SK-N-SH (cell line): ENCODE measurements around the gene MAP3K7CL. TPM values are rescaled to one million over a fixed set of nuclear protein-coding genes. Genes with fewer than 3 reads are reported as not detected.

ENCODE experiments used
- CTCF ChIA-PET: fragments of 300-600, 350-600 bp; formaldehyde crosslinking; extraction: SDS; loops from one replicate; lab custom pipeline; 2021; lab: Yijun Ruan, JAX
- POLR2A ChIA-PET: fragments of 350-600 bp; sonication (Branson Sonifier 250); formaldehyde crosslinking; extraction: SDS; loops from one replicate; lab custom pipeline; 2020; ENCODE audit warnings: antibody characterized with exemption, inconsistent platforms; lab: Yijun Ruan, JAX
- DNase-seq: peaks from one replicate; pipeline ENCODE4 v3.0.0; 2012
- H2AFZ ChIP-seq: fragments of 200-600 bp; sonication (generic); 2 replicates; pipeline ENCODE4 v1.8.1; 2016; ENCODE audit warnings: antibody characterized with exemption, mild to moderate bottlenecking, low read depth
- H3F3A ChIP-seq: fragments of 200-600 bp; sonication (generic); replicated peaks from 2 replicates; pipeline ENCODE3; 2016; ENCODE audit warnings: antibody characterized with exemption, mild to moderate bottlenecking; ENCODE audit not compliant: insufficient read depth
- H3K27ac ChIP-seq, 2 experiments: fragments of 200-500 bp in 1 of 2; fragments of 200-600 bp in 1 of 2; sonication (Bioruptor generic) in 1 of 2; sonication (generic), shearing (Covaris generic) in 1 of 2; 2 replicates each; pipeline versions ENCODE4 v1.5.1 to v1.6.1; 2014 to 2016; ENCODE audit warnings: low read depth in 2 of 2, inconsistent platforms in 1 of 2, low read length in 1 of 2, mild to moderate bottlenecking in 1 of 2, mixed read lengths in 1 of 2
- H3K27me3 ChIP-seq: fragments of 200-600 bp; sonication (generic), shearing (Covaris generic); 2 replicates; pipeline ENCODE4 v1.6.1; 2016; ENCODE audit warnings: mixed run types; ENCODE audit not compliant: insufficient read depth
- H3K36me3 ChIP-seq, 2 experiments: fragments of 200-500 bp in 1 of 2; fragments of 200-600 bp in 1 of 2; sonication (Bioruptor generic) in 1 of 2; sonication (generic) in 1 of 2; replicated peaks in 1 of 2; 2 replicates each; pipeline versions ENCODE3 to v1.5.1; 2014 to 2016; ENCODE audit warnings: low read length in 1 of 2, mild to moderate bottlenecking in 1 of 2; ENCODE audit not compliant: insufficient read depth in 2 of 2, control insufficient read depth in 1 of 2
- H3K4me1 ChIP-seq, 2 experiments: fragments of 200-500 bp in 1 of 2; fragments of 200-600 bp in 1 of 2; sonication (Bioruptor generic) in 1 of 2; sonication (generic), shearing (Covaris generic) in 1 of 2; 2 replicates each; pipeline versions ENCODE4 v1.5.1 to v1.6.1; 2014 to 2016; ENCODE audit warnings: low read depth in 1 of 2, low read length in 1 of 2, mixed run types in 1 of 2; ENCODE audit not compliant: insufficient read depth in 2 of 2, control insufficient read depth in 1 of 2
- H3K4me2 ChIP-seq: fragments of 200-600 bp; sonication (generic), shearing (Covaris generic); 2 replicates; pipeline ENCODE4 v1.6.1; 2017; ENCODE audit warnings: mixed run types
- H3K4me3 ChIP-seq, 2 experiments: fragments of 200-500 bp in 1 of 2; fragments of 200-600 bp in 1 of 2; sonication (Bioruptor generic) in 1 of 2; sonication (generic), shearing (Covaris generic) in 1 of 2; 2 replicates each; pipeline versions ENCODE4 v1.5.1 to v1.8.1; 2014 to 2016; ENCODE audit warnings: low read depth in 2 of 2, inconsistent platforms in 1 of 2, low read length in 1 of 2, mild to moderate bottlenecking in 1 of 2, mixed read lengths in 1 of 2, moderate library complexity in 1 of 2
- H3K79me2 ChIP-seq: fragments of 200-600 bp; sonication (generic); 2 replicates; pipeline ENCODE4 v1.8.1; 2017; ENCODE audit warnings: mild to moderate bottlenecking; ENCODE audit not compliant: insufficient read depth
- H3K9ac ChIP-seq: fragments of 200-600 bp; sonication (generic); 2 replicates; pipeline ENCODE4 v1.6.1; 2017; ENCODE audit warnings: mixed run types
- H3K9me2 ChIP-seq: fragments of 200-600 bp; sonication (generic); 2 replicates; pipeline ENCODE4 v1.6.1; 2017; ENCODE audit warnings: mixed run types
- H3K9me3 ChIP-seq: fragments of 200-600 bp; sonication (generic); 2 replicates; pipeline ENCODE4 v1.6.1; 2017; ENCODE audit warnings: mixed run types, mild to moderate bottlenecking, moderate library complexity
- H4K20me1 ChIP-seq: fragments of 200-600 bp; sonication (generic); 2 replicates; pipeline ENCODE4 v1.6.1; 2017; ENCODE audit warnings: mild to moderate bottlenecking, mixed run types; ENCODE audit not compliant: insufficient read depth
- CHD2 ChIP-seq: fragments of 150-350 bp; IDR thresholded peaks from 2 replicates; pipeline ENCODE4 v1.6.1; 2018; ENCODE audit warnings: low read length; ENCODE audit not compliant: partially characterized antibody
- EZH2phosphoT487 ChIP-seq: fragments of 200-600 bp; sonication (generic); IDR thresholded peaks from 2 replicates; pipeline ENCODE4 v1.6.1; 2017; ENCODE audit warnings: low read depth, mixed run types, mild to moderate bottlenecking, antibody characterized with exemption, moderate library complexity, borderline replicate concordance
- FOSL2 ChIP-seq: IDR thresholded peaks from 2 replicates; pipeline ENCODE4 v1.4.0; 2012; ENCODE audit warnings: low read depth, mild to moderate bottlenecking, moderate library complexity, borderline replicate concordance
- GABPA ChIP-seq: IDR thresholded peaks from 2 replicates; pipeline ENCODE4 v1.4.0; 2012; ENCODE audit warnings: low read depth, mild to moderate bottlenecking
- GATA2 ChIP-seq: sonication (generic); formaldehyde crosslinking; IDR thresholded peaks from 2 replicates; pipeline ENCODE4 v1.5.0; 2020; ENCODE audit warnings: mild to moderate bottlenecking, missing genetic modification reagents
- JUND ChIP-seq: IDR thresholded peaks from 2 replicates; pipeline ENCODE4 v1.4.0; 2012
- MEF2A ChIP-seq: IDR thresholded peaks from 2 replicates; pipeline ENCODE4 v1.4.0; 2012; ENCODE audit warnings: low read depth, borderline replicate concordance
- MXI1 ChIP-seq: IDR thresholded peaks from 2 replicates; pipeline ENCODE4 v1.6.1; 2012; ENCODE audit warnings: mild to moderate bottlenecking, low read depth, low read length, improper control_type of control experiment
- NFIC ChIP-seq: IDR thresholded peaks from 2 replicates; pipeline ENCODE4 v1.4.0; 2012; ENCODE audit warnings: borderline replicate concordance
- POLR2AphosphoS5 ChIP-seq: IDR thresholded peaks from 2 replicates; pipeline ENCODE4 v1.6.1; 2012; ENCODE audit warnings: low read depth, low read length
- RAD21 ChIP-seq: IDR thresholded peaks from 2 replicates; pipeline ENCODE4 v1.6.1; 2012; ENCODE audit warnings: mild to moderate bottlenecking, low read length
- RCOR1 ChIP-seq: fragments of 150-350 bp; IDR thresholded peaks from 2 replicates; pipeline ENCODE4 v1.6.1; 2017; ENCODE audit warnings: antibody characterized with exemption, low read length
- RFX5 ChIP-seq: IDR thresholded peaks from 2 replicates; pipeline ENCODE4 v1.6.1; 2012; ENCODE audit warnings: mild to moderate bottlenecking, improper control_type of control experiment, low read length
- RXRA ChIP-seq: IDR thresholded peaks from 2 replicates; pipeline ENCODE4 v1.4.0; 2012; ENCODE audit warnings: low read depth, mild to moderate bottlenecking, borderline replicate concordance
- SIN3A ChIP-seq: IDR thresholded peaks from 2 replicates; pipeline ENCODE4 v1.6.1; 2012; ENCODE audit warnings: low read depth, mild to moderate bottlenecking, low read length, moderate library complexity, borderline replicate concordance
- TEAD4 ChIP-seq: IDR thresholded peaks from 2 replicates; pipeline ENCODE4 v1.4.0; 2012; ENCODE audit warnings: mild to moderate bottlenecking, borderline replicate concordance; ENCODE audit not compliant: insufficient read depth
- WGBS: methylation state at CpG from one replicate; pipeline ENCODE4 v1.1.6; 2017; ENCODE audit warnings: low lambda C conversion rate; 5-methylcytosine and 5-hydroxymethylcytosine counted together
- polyA plus RNA-seq, 3 experiments: library from polyadenylated mRNA; depleted of rRNA; stranded (reverse); fragments of >200 nt; gene quantifications; 2 replicates each; pipeline ENCODE4 v1.2.3, GENCODE V29; 2012
- TF ChIP-seq, protein P1 (sequence below): IDR thresholded peaks from 2 replicates; pipeline ENCODE4 v1.4.0; 2012; ENCODE audit warnings: low read depth, borderline replicate concordance
- TF ChIP-seq, protein P2 (sequence below): IDR thresholded peaks from 2 replicates; pipeline ENCODE4 v1.4.0; 2012; ENCODE audit warnings: low read depth, borderline replicate concordance
- TF ChIP-seq, protein P3 (sequence below): fragments of 150-350 bp; IDR thresholded peaks from 2 replicates; pipeline ENCODE4 v1.6.1; 2016; ENCODE audit warnings: mild to moderate bottlenecking, low read depth, low read length
- TF ChIP-seq, protein P4 (sequence below): fragments of 150-350 bp; IDR thresholded peaks from 2 replicates; pipeline ENCODE4 v1.6.1; 2017; ENCODE audit warnings: antibody characterized with exemption, low read length, low read depth, borderline replicate concordance

MAP3K7CL gene
- polyA plus RNA-seq, 1 of the 3 experiments (the other 2 are of a cell fraction) = 2.3 TPM

DNA sequence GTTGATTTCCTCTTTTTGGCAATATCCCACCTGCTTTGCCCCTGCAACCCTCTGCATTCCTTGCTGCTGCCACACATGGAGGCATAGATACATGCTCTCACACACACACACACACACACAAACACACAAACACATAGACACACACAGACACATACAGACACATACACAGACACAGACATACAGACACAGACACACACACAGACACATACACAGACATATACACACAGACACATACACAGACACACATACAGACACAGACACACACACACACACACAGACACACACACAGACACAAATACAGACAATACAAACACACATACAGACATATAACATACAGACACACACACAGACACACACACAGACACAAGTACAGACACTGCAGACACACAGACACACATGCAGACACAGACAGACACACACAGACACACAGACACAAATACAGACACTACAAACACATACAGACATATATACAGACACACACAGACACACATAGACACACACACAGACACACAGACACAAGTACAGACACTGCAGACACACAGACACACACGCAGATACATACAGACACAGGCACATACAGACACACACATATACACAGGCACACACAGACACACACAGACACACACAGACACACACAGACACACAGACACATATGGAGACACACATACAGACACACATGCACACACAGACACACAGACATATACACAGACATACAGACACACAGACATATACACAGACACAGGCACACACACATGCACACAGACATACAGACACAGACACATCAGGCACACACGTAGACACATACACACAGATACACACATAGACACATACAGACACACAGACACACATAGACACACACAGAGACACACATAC lies 83.3 kb downstream of the MAP3K7CL start:
- TF ChIP-seq, protein P1, sequence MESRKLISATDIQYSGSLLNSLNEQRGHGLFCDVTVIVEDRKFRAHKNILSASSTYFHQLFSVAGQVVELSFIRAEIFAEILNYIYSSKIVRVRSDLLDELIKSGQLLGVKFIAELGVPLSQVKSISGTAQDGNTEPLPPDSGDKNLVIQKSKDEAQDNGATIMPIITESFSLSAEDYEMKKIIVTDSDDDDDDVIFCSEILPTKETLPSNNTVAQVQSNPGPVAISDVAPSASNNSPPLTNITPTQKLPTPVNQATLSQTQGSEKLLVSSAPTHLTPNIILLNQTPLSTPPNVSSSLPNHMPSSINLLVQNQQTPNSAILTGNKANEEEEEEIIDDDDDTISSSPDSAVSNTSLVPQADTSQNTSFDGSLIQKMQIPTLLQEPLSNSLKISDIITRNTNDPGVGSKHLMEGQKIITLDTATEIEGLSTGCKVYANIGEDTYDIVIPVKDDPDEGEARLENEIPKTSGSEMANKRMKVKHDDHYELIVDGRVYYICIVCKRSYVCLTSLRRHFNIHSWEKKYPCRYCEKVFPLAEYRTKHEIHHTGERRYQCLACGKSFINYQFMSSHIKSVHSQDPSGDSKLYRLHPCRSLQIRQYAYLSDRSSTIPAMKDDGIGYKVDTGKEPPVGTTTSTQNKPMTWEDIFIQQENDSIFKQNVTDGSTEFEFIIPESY = no peak
- TF ChIP-seq, protein P2, sequence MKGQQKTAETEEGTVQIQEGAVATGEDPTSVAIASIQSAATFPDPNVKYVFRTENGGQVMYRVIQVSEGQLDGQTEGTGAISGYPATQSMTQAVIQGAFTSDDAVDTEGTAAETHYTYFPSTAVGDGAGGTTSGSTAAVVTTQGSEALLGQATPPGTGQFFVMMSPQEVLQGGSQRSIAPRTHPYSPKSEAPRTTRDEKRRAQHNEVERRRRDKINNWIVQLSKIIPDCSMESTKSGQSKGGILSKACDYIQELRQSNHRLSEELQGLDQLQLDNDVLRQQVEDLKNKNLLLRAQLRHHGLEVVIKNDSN = no peak
- TF ChIP-seq CHD2 (no peak), RCOR1 (no peak), JUND (no peak), MXI1 (no peak), NFIC (no peak), SIN3A (no peak), RAD21 (no peak), GABPA (no peak), RXRA (no peak), TEAD4 (no peak), RFX5 (no peak), FOSL2 (no peak), POLR2AphosphoS5 (no peak), MEF2A (no peak), GATA2 (CRISPR knock-in tag) (no peak), EZH2phosphoT487 (no peak)
- TF ChIP-seq, protein P3, sequence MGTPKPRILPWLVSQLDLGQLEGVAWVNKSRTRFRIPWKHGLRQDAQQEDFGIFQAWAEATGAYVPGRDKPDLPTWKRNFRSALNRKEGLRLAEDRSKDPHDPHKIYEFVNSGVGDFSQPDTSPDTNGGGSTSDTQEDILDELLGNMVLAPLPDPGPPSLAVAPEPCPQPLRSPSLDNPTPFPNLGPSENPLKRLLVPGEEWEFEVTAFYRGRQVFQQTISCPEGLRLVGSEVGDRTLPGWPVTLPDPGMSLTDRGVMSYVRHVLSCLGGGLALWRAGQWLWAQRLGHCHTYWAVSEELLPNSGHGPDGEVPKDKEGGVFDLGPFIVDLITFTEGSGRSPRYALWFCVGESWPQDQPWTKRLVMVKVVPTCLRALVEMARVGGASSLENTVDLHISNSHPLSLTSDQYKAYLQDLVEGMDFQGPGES = no peak
- TF ChIP-seq, protein P4, sequence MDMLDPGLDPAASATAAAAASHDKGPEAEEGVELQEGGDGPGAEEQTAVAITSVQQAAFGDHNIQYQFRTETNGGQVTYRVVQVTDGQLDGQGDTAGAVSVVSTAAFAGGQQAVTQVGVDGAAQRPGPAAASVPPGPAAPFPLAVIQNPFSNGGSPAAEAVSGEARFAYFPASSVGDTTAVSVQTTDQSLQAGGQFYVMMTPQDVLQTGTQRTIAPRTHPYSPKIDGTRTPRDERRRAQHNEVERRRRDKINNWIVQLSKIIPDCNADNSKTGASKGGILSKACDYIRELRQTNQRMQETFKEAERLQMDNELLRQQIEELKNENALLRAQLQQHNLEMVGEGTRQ = no peak
- Histone ChIP-seq H3K9me2 (no peaks in the 10 kb centered on the region), H3K9ac (no peak overlapping the region), H3K4me3 (no peak overlapping the region), H3K36me3 (no peaks in the 10 kb centered on the region), H3K79me2 (peaks cover 42% of the 10 kb centered on the region), H3K27me3 (no peaks in the 10 kb centered on the region), H3F3A (peaks cover 32% of the 10 kb centered on the region), H2AFZ (no peak overlapping the region), H3K27ac (no peak overlapping the region), H4K20me1 (no peaks in the 10 kb centered on the region), H3K4me2 (no peak overlapping the region), H3K9me3 (no peaks in the 10 kb centered on the region), H3K4me1 (peaks cover 0 to 17% of the 10 kb centered on the region in 2 experiments; a peak in 3 of 4 replicates)
- 93% methylated on average over 2 of the region's 2 CpGs for WGBS
- no peak for DNase-seq
- ChIA-PET POLR2A (no interaction called here), CTCF (no interaction called here)
